Measurements from ENCODE around the gene SLC25A45. TPM values are rescaled to one million over a fixed set of nuclear protein-coding genes. Genes with fewer than 3 reads are reported as not detected.

Gene SLC25A45
- total and polyA plus RNA-seq, 2 experiments from 2014 or later, result 0.10 to 0.74 TPM

DNA sequence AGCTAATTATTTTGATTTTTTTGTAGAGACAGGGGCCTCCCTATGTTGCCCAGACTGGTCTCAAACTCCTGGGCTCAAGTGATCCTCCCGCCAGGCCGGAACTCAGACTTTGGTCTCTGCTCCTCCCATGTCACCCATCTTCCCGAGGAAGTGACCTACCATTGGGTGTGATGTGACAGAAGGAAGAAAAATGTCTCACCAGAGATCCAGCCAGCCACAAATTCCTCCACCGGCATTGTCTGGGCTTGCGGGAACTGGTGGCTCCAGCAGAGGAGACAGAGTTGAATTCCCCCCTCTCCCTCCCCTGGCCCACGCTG lies 772 bp downstream of the SLC25A45 start:
- H2AFZ ChIP-seq, result peak overlapping the region; percentile 67
- H3K4me3 Mint-ChIP-seq, result no peak overlapping the region

More for the DNA sequence above, 772 bp downstream of the SLC25A45 start:
- no peak overlapping the region for H3K4me3 ChIP-seq
- H3K79me2 ChIP-seq (replicated peaks; ENCODE audit: insufficient read depth), result no peaks in the 10 kb centered on the region
- no peak for ATAC-seq
- TF ChIP-seq ZNF114 (CRISPR knock-in tag; IDR thresholded peaks at IDR 0.05) (no peak), POLR2AphosphoS5 (IDR thresholded peaks at IDR 0.05; ENCODE audit: low read depth) (no peak), EZH2phosphoT487 (IDR thresholded peaks at IDR 0.05; ENCODE audit: unreplicated experiment) (no peak), CREB1 (CRISPR knock-in tag; IDR thresholded peaks at IDR 0.05; ENCODE audit: low read depth) (no peak), STAT1 (IDR thresholded peaks at IDR 0.05; ENCODE audit: unreplicated experiment) (no peak), NANOG (IDR thresholded peaks at IDR 0.05; ENCODE audit: borderline replicate concordance) (no peak)
- TF ChIP-seq, protein P1, sequence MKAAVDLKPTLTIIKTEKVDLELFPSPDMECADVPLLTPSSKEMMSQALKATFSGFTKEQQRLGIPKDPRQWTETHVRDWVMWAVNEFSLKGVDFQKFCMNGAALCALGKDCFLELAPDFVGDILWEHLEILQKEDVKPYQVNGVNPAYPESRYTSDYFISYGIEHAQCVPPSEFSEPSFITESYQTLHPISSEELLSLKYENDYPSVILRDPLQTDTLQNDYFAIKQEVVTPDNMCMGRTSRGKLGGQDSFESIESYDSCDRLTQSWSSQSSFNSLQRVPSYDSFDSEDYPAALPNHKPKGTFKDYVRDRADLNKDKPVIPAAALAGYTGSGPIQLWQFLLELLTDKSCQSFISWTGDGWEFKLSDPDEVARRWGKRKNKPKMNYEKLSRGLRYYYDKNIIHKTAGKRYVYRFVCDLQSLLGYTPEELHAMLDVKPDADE (IDR thresholded peaks at IDR 0.05), result no peak
- TF ChIP-seq, protein P2, sequence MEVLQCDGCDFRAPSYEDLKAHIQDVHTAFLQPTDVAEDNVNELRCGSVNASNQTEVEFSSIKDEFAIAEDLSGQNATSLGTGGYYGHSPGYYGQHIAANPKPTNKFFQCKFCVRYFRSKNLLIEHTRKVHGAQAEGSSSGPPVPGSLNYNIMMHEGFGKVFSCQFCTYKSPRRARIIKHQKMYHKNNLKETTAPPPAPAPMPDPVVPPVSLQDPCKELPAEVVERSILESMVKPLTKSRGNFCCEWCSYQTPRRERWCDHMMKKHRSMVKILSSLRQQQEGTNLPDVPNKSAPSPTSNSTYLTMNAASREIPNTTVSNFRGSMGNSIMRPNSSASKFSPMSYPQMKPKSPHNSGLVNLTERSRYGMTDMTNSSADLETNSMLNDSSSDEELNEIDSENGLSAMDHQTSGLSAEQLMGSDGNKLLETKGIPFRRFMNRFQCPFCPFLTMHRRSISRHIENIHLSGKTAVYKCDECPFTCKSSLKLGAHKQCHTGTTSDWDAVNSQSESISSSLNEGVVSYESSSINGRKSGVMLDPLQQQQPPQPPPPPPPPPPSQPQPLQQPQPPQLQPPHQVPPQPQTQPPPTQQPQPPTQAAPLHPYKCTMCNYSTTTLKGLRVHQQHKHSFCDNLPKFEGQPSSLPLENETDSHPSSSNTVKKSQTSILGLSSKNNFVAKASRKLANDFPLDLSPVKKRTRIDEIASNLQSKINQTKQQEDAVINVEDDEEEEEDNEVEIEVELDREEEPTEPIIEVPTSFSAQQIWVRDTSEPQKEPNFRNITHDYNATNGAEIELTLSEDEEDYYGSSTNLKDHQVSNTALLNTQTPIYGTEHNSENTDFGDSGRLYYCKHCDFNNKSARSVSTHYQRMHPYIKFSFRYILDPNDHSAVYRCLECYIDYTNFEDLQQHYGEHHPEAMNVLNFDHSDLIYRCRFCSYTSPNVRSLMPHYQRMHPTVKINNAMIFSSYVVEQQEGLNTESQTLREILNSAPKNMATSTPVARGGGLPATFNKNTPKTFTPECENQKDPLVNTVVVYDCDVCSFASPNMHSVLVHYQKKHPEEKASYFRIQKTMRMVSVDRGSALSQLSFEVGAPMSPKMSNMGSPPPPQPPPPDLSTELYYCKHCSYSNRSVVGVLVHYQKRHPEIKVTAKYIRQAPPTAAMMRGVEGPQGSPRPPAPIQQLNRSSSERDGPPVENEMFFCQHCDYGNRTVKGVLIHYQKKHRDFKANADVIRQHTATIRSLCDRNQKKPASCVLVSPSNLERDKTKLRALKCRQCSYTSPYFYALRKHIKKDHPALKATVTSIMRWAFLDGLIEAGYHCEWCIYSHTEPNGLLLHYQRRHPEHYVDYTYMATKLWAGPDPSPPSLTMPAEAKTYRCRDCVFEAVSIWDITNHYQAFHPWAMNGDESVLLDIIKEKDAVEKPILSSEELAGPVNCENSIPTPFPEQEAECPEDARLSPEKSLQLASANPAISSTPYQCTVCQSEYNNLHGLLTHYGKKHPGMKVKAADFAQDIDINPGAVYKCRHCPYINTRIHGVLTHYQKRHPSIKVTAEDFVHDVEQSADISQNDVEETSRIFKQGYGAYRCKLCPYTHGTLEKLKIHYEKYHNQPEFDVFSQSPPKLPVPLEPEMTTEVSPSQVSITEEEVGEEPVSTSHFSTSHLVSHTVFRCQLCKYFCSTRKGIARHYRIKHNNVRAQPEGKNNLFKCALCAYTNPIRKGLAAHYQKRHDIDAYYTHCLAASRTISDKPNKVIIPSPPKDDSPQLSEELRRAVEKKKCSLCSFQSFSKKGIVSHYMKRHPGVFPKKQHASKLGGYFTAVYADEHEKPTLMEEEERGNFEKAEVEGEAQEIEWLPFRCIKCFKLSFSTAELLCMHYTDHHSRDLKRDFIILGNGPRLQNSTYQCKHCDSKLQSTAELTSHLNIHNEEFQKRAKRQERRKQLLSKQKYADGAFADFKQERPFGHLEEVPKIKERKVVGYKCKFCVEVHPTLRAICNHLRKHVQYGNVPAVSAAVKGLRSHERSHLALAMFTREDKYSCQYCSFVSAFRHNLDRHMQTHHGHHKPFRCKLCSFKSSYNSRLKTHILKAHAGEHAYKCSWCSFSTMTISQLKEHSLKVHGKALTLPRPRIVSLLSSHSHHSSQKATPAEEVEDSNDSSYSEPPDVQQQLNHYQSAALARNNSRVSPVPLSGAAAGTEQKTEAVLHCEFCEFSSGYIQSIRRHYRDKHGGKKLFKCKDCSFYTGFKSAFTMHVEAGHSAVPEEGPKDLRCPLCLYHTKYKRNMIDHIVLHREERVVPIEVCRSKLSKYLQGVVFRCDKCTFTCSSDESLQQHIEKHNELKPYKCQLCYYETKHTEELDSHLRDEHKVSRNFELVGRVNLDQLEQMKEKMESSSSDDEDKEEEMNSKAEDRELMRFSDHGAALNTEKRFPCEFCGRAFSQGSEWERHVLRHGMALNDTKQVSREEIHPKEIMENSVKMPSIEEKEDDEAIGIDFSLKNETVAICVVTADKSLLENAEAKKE (CRISPR knock-in tag; IDR thresholded peaks at IDR 0.05), result no peak
- Mint-ChIP-seq H3K27me3 (ENCODE audit: insufficient read depth, low read depth, poor library complexity) (peaks cover 16% of the 10 kb centered on the region), H3K4me1 (peaks cover 20% of the 10 kb centered on the region), H3K9me3 (no peaks in the 10 kb centered on the region), H3K36me3 (ENCODE audit: low read depth) (no peaks in the 10 kb centered on the region), H3K27ac (no peak overlapping the region; the same call in 1 of the 2 replicates)
- no peaks in the 10 kb centered on the region for H3K9me2 ChIP-seq (ENCODE audit: insufficient read depth)
- no peaks in the 10 kb centered on the region for H4K20me1 ChIP-seq (replicated peaks; ENCODE audit: insufficient read depth)
- H3K4me1 ChIP-seq (ENCODE audit: insufficient read depth), result peaks cover 8% of the 10 kb centered on the region
- peak overlapping the region; percentile 21; the same call in 1 of the 2 replicates for H3K4me2 ChIP-seq
- H3K27ac ChIP-seq (ENCODE audit: low read depth), result no peak overlapping the region
- H3F3A ChIP-seq (replicated peaks; ENCODE audit: low read depth), result no peaks in the 10 kb centered on the region
- no peaks in the 10 kb centered on the region for H3K27me3 ChIP-seq (ENCODE audit: insufficient read depth)
- no peak for DNase-seq (ENCODE audit: low spot score)
- H3K36me3 ChIP-seq (ENCODE audit: insufficient read depth), result no peaks in the 10 kb centered on the region

Data from GM23338 (cell line).